ENCODE results near the gene SAMD9L. TPM values are rescaled to one million over a fixed set of nuclear protein-coding genes. Genes with fewer than 3 reads are reported as not detected.

The SAMD9L gene
- total and polyA plus RNA-seq, 2 donors (not counting 1 experiment from before 2014, with no cell fraction given): 20.2 to 45.8 TPM

- no peak for ATAC-seq (ENCODE audit: low read depth)
- H2AFZ ChIP-seq (ENCODE audit: insufficient read depth, low read depth, low read length, poor library complexity, severe bottlenecking): no peak overlapping the region
- peaks cover 0 to 13% (median 4%) of the 10 kb centered on the region in 4 experiments for H3K27me3 ChIP-seq (replicated peaks in 1 of 4; ENCODE audit: control extremely low read depth in 1 of 4, control insufficient read depth in 3 of 4, insufficient read depth in 4 of 4, low read length in 3 of 4)
- H3K4me1 ChIP-seq (ENCODE audit: control insufficient read depth in 2 of 2, insufficient read depth in 2 of 2, low read length in 2 of 2): no peaks in the 10 kb centered on the region
- CTCF ChIA-PET: no interaction called here
- H3K36me3 ChIP-seq (replicated peaks in 1 of 2; ENCODE audit: control extremely low read depth in 1 of 2, control insufficient read depth in 1 of 2, extremely low read depth in 1 of 2, insufficient read depth in 2 of 2, low read length in 1 of 2): no peaks in the 10 kb centered on the region
- no peaks in the 10 kb centered on the region for H3K79me2 ChIP-seq (ENCODE audit: control insufficient read depth, insufficient read depth, low read length)
- POLR2A ChIA-PET: no interaction called here
- Mint-ChIP-seq H3K9me3 (ENCODE audit: insufficient read depth) (no peaks in the 10 kb centered on the region), H3K27ac (no peak overlapping the region), H3K4me1 (no peaks in the 10 kb centered on the region), H3K4me3 (no peak overlapping the region), H3K27me3 (peaks cover 45% of the 10 kb centered on the region)
- WGBS (ENCODE audit: insufficient coverage): no CpG with 5 or more reads among the region's 1 CpG
- no peak overlapping the region for H3K4me3 ChIP-seq (ENCODE audit: control extremely low read depth in 1 of 5, extremely low read depth in 1 of 5, insufficient read depth in 1 of 5, low read depth in 2 of 5, low read length in 4 of 5)
- H3K9ac ChIP-seq (ENCODE audit: low read length): no peak overlapping the region
- no peak for DNase-seq
- H3K9me3 ChIP-seq (ENCODE audit: control extremely low read depth in 1 of 3, control insufficient read depth in 2 of 3, insufficient read depth in 1 of 3, low read length in 2 of 3): no peaks in the 10 kb centered on the region
- H3K4me2 ChIP-seq (replicated peaks; ENCODE audit: low read depth, low read length, poor library complexity, severe bottlenecking): no peak overlapping the region
- no peak for TF ChIP-seq EZH2 (IDR thresholded peaks at IDR 0.05; ENCODE audit: borderline replicate concordance, insufficient read depth, low read depth, low read length, poor library complexity, severe bottlenecking)
- no peak overlapping the region for H3K27ac ChIP-seq (ENCODE audit: low read length in 2 of 2)
- H4K20me1 ChIP-seq (ENCODE audit: control insufficient read depth, insufficient read depth, low read length, poor library complexity, severe bottlenecking): no peaks in the 10 kb centered on the region
- intact Hi-C loops (cut with micrococcal nuclease): no loop called here
Observed at GRCh38 chr7:93185303-93186027, 37.3 kb upstream of the SAMD9L start.

DNA sequence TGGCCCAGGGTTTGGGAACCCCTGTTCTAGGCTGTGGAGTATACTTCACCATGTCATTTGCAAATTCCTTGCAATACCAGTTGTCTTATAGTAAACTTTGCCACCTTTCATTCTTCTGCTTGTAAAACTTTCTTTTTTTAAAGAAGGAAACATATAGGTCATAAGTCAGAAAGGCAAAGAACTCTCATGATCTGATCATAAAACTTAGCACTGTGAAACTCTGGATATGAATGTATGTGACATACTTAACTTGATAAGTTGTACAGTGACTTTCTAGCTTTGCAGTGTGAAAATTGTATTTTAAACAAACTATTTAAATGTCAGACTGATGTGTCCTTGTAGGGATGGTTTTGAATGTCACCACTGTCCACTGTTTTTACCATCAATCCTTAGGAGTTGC lies 31.0 kb upstream of the SAMD9L start:
- ATAC-seq (ENCODE audit: low read depth) (no peak), DNase-seq (no peak)
- Mint-ChIP-seq H3K4me1 (no peaks in the 10 kb centered on the region), H3K4me3 (no peak overlapping the region), H3K27me3 (peaks cover 19% of the 10 kb centered on the region), H3K9me3 (ENCODE audit: insufficient read depth) (no peaks in the 10 kb centered on the region), H3K27ac (no peak overlapping the region)
- no peak overlapping the region for H3K4me3 ChIP-seq (ENCODE audit: control extremely low read depth in 1 of 5, extremely low read depth in 1 of 5, insufficient read depth in 1 of 5, low read depth in 2 of 5, low read length in 4 of 5)
- TF ChIP-seq CTCF (IDR thresholded peaks at IDR 0.05) (no peak), EZH2 (IDR thresholded peaks at IDR 0.05; ENCODE audit: borderline replicate concordance, insufficient read depth, low read depth, low read length, poor library complexity, severe bottlenecking) (no peak)
- H3K79me2 ChIP-seq (ENCODE audit: control insufficient read depth, insufficient read depth, low read length): no peaks in the 10 kb centered on the region
- no peak overlapping the region for H2AFZ ChIP-seq (ENCODE audit: insufficient read depth, low read depth, low read length, poor library complexity, severe bottlenecking)
- H3K27me3 ChIP-seq (replicated peaks in 1 of 4; ENCODE audit: control extremely low read depth in 1 of 4, control insufficient read depth in 3 of 4, insufficient read depth in 4 of 4, low read length in 3 of 4): peaks cover 0 to 7% (median 0%) of the 10 kb centered on the region in 4 experiments
- no peaks in the 10 kb centered on the region for H3K9me3 ChIP-seq (ENCODE audit: control extremely low read depth in 1 of 3, control insufficient read depth in 2 of 3, insufficient read depth in 1 of 3, low read length in 2 of 3)
- ChIA-PET CTCF (no interaction called here), POLR2A (no interaction called here)
- no peaks in the 10 kb centered on the region for H3K36me3 ChIP-seq (replicated peaks in 1 of 2; ENCODE audit: control extremely low read depth in 1 of 2, control insufficient read depth in 1 of 2, extremely low read depth in 1 of 2, insufficient read depth in 2 of 2, low read length in 1 of 2)
- H3K27ac ChIP-seq (ENCODE audit: low read length in 2 of 2): no peak overlapping the region
- H3K4me2 ChIP-seq (replicated peaks; ENCODE audit: low read depth, low read length, poor library complexity, severe bottlenecking): no peak overlapping the region
- intact Hi-C loops (cut with micrococcal nuclease): no loop called here
- H3K9ac ChIP-seq (ENCODE audit: low read length): no peak overlapping the region
- H3K4me1 ChIP-seq (ENCODE audit: control insufficient read depth in 2 of 2, insufficient read depth in 2 of 2, low read length in 2 of 2): no peaks in the 10 kb centered on the region
- H4K20me1 ChIP-seq (ENCODE audit: control insufficient read depth, insufficient read depth, low read length, poor library complexity, severe bottlenecking): no peaks in the 10 kb centered on the region
